Heart right ventricle (tissue), 16 donors: ENCODE results near the gene STX19. TPM values are rescaled to one million over a fixed set of nuclear protein-coding genes. Genes with fewer than 3 reads are reported as not detected.
"Not testable (repeated sequence)": the region's sequence is repeated elsewhere in the genome, so short reads cannot be mapped to it uniquely, and the experiment has no call there.

ENCODE experiments used
- ATAC-seq, 8 donors: fragments of 200-7000 bp; cut with Tn5 transposase; one replicate each; pipeline ENCODE4 v1.9.1; 2020; ENCODE audit warnings: mild to moderate bottlenecking in 8 of 8, moderate library complexity in 8 of 8, moderate number of reproducible peaks in 1 of 8
- DNase-seq, 2 donors: peaks; one replicate each; pipeline ENCODE4 v3.0.0-alpha.2; 2020
- H3K27ac ChIP-seq, 10 donors: fragments of 200-600 bp; sonication (generic) in 2 of 10; one replicate each; pipeline versions ENCODE4 v1.5.0 to v1.8.0; 2020 to 2022; ENCODE audit warnings: mild to moderate bottlenecking in 3 of 10
- H3K27me3 ChIP-seq, 7 donors: fragments of 200-600 bp; one replicate each; pipeline ENCODE4 v1.8.0; 2021 to 2022; ENCODE audit warnings: mild to moderate bottlenecking in 2 of 7
- H3K36me3 ChIP-seq, 9 donors: fragments of 200-600 bp; sonication (generic) in 1 of 9; one replicate each; pipeline versions ENCODE4 v1.5.0 to v1.8.0; 2020 to 2022; ENCODE audit warnings: mild to moderate bottlenecking in 2 of 9
- H3K4me1 ChIP-seq, 9 donors: fragments of 200-600 bp; sonication (generic) in 1 of 9; one replicate each; pipeline versions ENCODE4 v1.5.0 to v1.8.0; 2020 to 2022; ENCODE audit warnings: mild to moderate bottlenecking in 4 of 9
- H3K4me3 ChIP-seq, 10 donors: fragments of 200-600 bp; sonication (generic) in 2 of 10; one replicate each; pipeline versions ENCODE4 v1.5.0 to v1.8.0; 2020 to 2022; ENCODE audit warnings: mild to moderate bottlenecking in 7 of 10, moderate library complexity in 2 of 10
- H3K9me3 ChIP-seq, 11 donors: fragments of 200-600 bp in 10 of 11; sonication (generic) in 2 of 11; one replicate each; pipeline versions ENCODE4 v1.5.0 to v1.8.0; 2013 to 2022; ENCODE audit warnings: mild to moderate bottlenecking in 2 of 11, control low read depth in 1 of 11, moderate library complexity in 1 of 11
- CTCF ChIP-seq, 9 donors: fragments of 200-600 bp; sonication (generic) in 2 of 9; IDR thresholded peaks; one replicate each; pipeline versions ENCODE4 v1.5.0 to v1.8.0; 2021 to 2022; ENCODE audit warnings: antibody characterized with exemption in 9 of 9, mild to moderate bottlenecking in 5 of 9, moderate library complexity in 1 of 9
- WGBS, 2 donors: extraction: QIAGEN DNeasy Blood & Tissue Kit; methylation state at CpG; one replicate each; pipeline ENCODE4 v1.1.7; 2013; ENCODE audit warnings: inconsistent platforms in 1 of 2; 5-methylcytosine and 5-hydroxymethylcytosine counted together
- intact Hi-C, 10 donors: fragments of 100-400 bp; cut with DNase I; formaldehyde crosslinking; loops; one replicate each; pipeline versions ENCODE4 v1.11.1 to v1.14.2; 2022
- polyA plus RNA-seq, 2 donors: library from polyadenylated mRNA; stranded (reverse); fragments of 200-250 nt; gene quantifications; one replicate each; pipeline ENCODE4 v1.2.3, GENCODE V29; 2013
- total RNA-seq, 10 donors: library from RNA; stranded (reverse); fragmentation: NEBNext Ultra II Directional in 3 of 10; extraction: Animal tissue kit (Norgen Biotek cat#: 25700) in 3 of 10; gene quantifications; one replicate each; pipeline versions ENCODE4 v1.2.1 to v1.2.4, GENCODE V29; 2021 to 2023
- donor health status: Arrhythmogenic right ventricular cardiomyopathy.
- donor health status: ischemic (EF 13 %, LVEDD 7.1; RV severe dilation, severe dysfunction).
- donor health status: healthy with polysubstance abuse.
- donor health status: DM: no; HTN: yes; CAD: no.
- donor health status: DM: no; HTN: no; CAD: no.
- donor health status: ischemic (EF 25% LVEDD 6.9; RV normal size, moderate dysfunction).
- donor health status: ischemic (EF 25% LVEDD 5.7; RV mildly dilated, moderate dysfunction).
- donor health status: healthy.
- donor health status: DM: yes; HTN: yes; CAD: no.
- donor health status: Ischemic cardiomyopathy.
- donor health status: ischemic (EF 35%, LVEDD 5.7; RV mildly dilated, moderate dysfunction).
- donor health status: nonischemic (EF 11% LVEDD 7.7; RV severe dilation, severe dysfunction).
- donor health status: DM: yes; HTN: yes; CAD: no.
- donor health status: PGD.
- donor health status: ischemic (EF 29% LVEDD 5.4; RV normal size, mild dysfunction).
- donor health status: nonischemic (EF 23%, LVEDD 6.1; RV moderate dilation, normal function).

STX19 gene
- total and polyA plus RNA-seq, 12 donors: 0.09 to 0.28 (median 0.21) TPM; not detected in 7

GRCh38 chr3:93969443-93969842 is 59.0 kb downstream of the STX19 start:
- peak in 1 of 8 donors; percentile 27 for ATAC-seq
- H3K27ac ChIP-seq: peak overlapping the region in 3 of 10 donors; percentile 23 to 54 (median 27)

GRCh38 chr3:93965106-93965505 is 63.3 kb downstream of the STX19 start:
- peaks cover 0 to 13% (median 2%) of the 10 kb centered on the region in 9 donors for H3K4me1 ChIP-seq
- H3K27ac ChIP-seq, H3K9me3 ChIP-seq, H3K27me3 ChIP-seq, ATAC-seq, intact Hi-C loops, H3K36me3 ChIP-seq, H3K4me3 ChIP-seq, DNase-seq: not testable (repeated sequence)
- WGBS, 2 donors: 97% methylated on average over 19 of the region's 19 CpGs

More at GRCh38 chr3:93969443-93969842, 59.0 kb downstream of the STX19 start:
- WGBS, 2 donors: 50 to 54% methylated on average over 3 of the region's 3 CpGs
- Histone ChIP-seq H3K4me3 (no peak overlapping the region), H3K4me1 (peaks cover 0 to 33% (median 17%) of the 10 kb centered on the region in 9 donors), H3K36me3 (peaks cover 0 to 7% (median 0%) of the 10 kb centered on the region in 9 donors), H3K9me3 (no peaks in the 10 kb centered on the region), H3K27me3 (no peaks in the 10 kb centered on the region)
- intact Hi-C loops: no loop called here
- no peak for TF ChIP-seq CTCF (IDR thresholded peaks at IDR 0.05)
- DNase-seq: no peak

Other genes starting within 250 kb of the STX19 start
- gene PROS1, start 54.7 kb downstream of the STX19 start, total RNA-seq: 100 to 1,000 TPM in 2 of 10 donors, 10 to 100 TPM in 8; 13.9 to 147 (median 47.1) TPM
- gene PROS1, start 54.7 kb downstream of the STX19 start, polyA plus RNA-seq: 10 to 100 TPM; 13.0 to 17.2 TPM
- gene ARL13B, start 48.4 kb downstream of the STX19 start, total RNA-seq: 1 to 10 TPM; 3.1 to 7.4 (median 4.3) TPM
- gene ARL13B, start 48.4 kb downstream of the STX19 start, polyA plus RNA-seq: 1 to 10 TPM; 2.2 to 5.0 TPM
- gene DHFR2, start 34.3 kb upstream of the STX19 start, total RNA-seq: 1 to 10 TPM; 2.6 to 4.9 (median 3.0) TPM
- gene DHFR2, start 34.3 kb upstream of the STX19 start, polyA plus RNA-seq: 1 to 10 TPM; 1.6 to 2.5 TPM
- 1 to 10 TPM; 5.9 to 9.6 (median 7.1) TPM for gene NSUN3, start 34.5 kb upstream of the STX19 start, total RNA-seq
- 1 to 10 TPM; 3.3 to 4.1 TPM for gene NSUN3, start 34.5 kb upstream of the STX19 start, polyA plus RNA-seq